Testis (tissue), 3 donors: ENCODE data around the gene CLDN34. TPM values are rescaled to one million over a fixed set of nuclear protein-coding genes. Genes with fewer than 3 reads are reported as not detected.

Source experiments
- DNase-seq: peaks from one replicate; pipeline ENCODE4 v3.0.0-alpha.2; 2019
- H3K27ac ChIP-seq, 2 donors: fragments of 200-600 bp; sonication (generic); one replicate each; pipeline ENCODE4 v1.5.1; 2019
- H3K27me3 ChIP-seq: fragments of 200-600 bp; sonication (generic); one replicate; pipeline ENCODE4 v1.5.1; 2019
- H3K36me3 ChIP-seq: fragments of 200-600 bp; sonication (generic); one replicate; pipeline ENCODE4 v1.5.1; 2017; ENCODE audit warnings: low read depth; ENCODE audit errors: missing control alignments
- H3K4me1 ChIP-seq: fragments of 200-600 bp; sonication (generic); one replicate; pipeline ENCODE4 v1.5.1; 2019
- H3K4me3 ChIP-seq, 2 donors: fragments of 200-600 bp; sonication (generic); one replicate each; pipeline ENCODE4 v1.5.1; 2017 to 2019
- H3K9me3 ChIP-seq: fragments of 200-600 bp; sonication (generic); one replicate; pipeline ENCODE4 v1.5.1; 2017
- CTCF ChIP-seq, 3 experiments: fragments of 450-650 bp in 2 of 3; fragments of 200-600 bp in 1 of 3; sonication (generic) in 1 of 3; IDR thresholded peaks; one replicate each; pipeline ENCODE4 v1.5.1; 2016 to 2019; ENCODE audit warnings: antibody characterized with exemption in 3 of 3, mild to moderate bottlenecking in 2 of 3, moderate library complexity in 1 of 3
- POLR2A ChIP-seq: fragments of 450-650 bp; IDR thresholded peaks from one replicate; pipeline ENCODE4 v1.6.1; 2017; ENCODE audit warnings: antibody characterized with exemption, mild to moderate bottlenecking, moderate library complexity
- WGBS, 2 donors: methylation state at CpG; one replicate each; pipeline ENCODE4 v1.1.5; 2018; 5-methylcytosine and 5-hydroxymethylcytosine counted together
- intact Hi-C: fragments of 100-400 bp; cut with DNase I; formaldehyde crosslinking; loops from one replicate; pipeline ENCODE4 v1.15.1; 2023; ENCODE audit warnings: low total_unique reads
- polyA plus RNA-seq: library from polyadenylated mRNA; stranded (reverse); fragments of 350-450 nt; fragmentation: Illumina TruSeq; extraction: RNeasy Lipid Tissue Mini Kit (QIAGEN cat#74804); gene quantifications from one replicate; pipeline ENCODE4 v1.2.3, GENCODE V29; 2014; ENCODE audit warnings: low read depth, low replicate concordance; ENCODE audit not compliant: insufficient read depth
- total RNA-seq, 2 donors: library from RNA; depleted of rRNA; stranded (reverse); fragments of >200 nt; gene quantifications; one replicate each; pipeline ENCODE4 v1.2.3, GENCODE V29; 2016

Gene CLDN34
- total and polyA plus RNA-seq, 3 donors from 2014 or later: 1.2 to 4.3 (median 3.0) TPM

GRCh38 chrX:10017872-10018271, 50.7 kb downstream of the CLDN34 start:
- TF ChIP-seq CTCF (IDR thresholded peaks at IDR 0.05): no peak
- TF ChIP-seq POLR2A: no peak
- intact Hi-C loops: no loop called here

More at GRCh38 chrX:10017872-10018271, 50.7 kb downstream of the CLDN34 start:
- 21 to 30% methylated on average over 8 of the region's 8 CpGs for WGBS, 2 donors
- H3K4me1 ChIP-seq: peaks cover 3% of the 10 kb centered on the region
- H3K4me3 ChIP-seq: no peak overlapping the region
- H3K9me3 ChIP-seq: no peaks in the 10 kb centered on the region
- DNase-seq: no peak
- peak overlapping the region in 1 of 2 donors; percentile 85 for H3K27ac ChIP-seq
- H3K27me3 ChIP-seq: no peaks in the 10 kb centered on the region
- no peaks in the 10 kb centered on the region for H3K36me3 ChIP-seq

Other genes with a start within 250 kb of the CLDN34 start
- 1 to 10 TPM; 1.7 to 2.7 TPM for gene GPR143, start 201.5 kb upstream of the CLDN34 start, total RNA-seq
- 2.5 TPM for gene GPR143, start 201.5 kb upstream of the CLDN34 start, polyA plus RNA-seq
- 10 to 100 TPM; 22.1 to 46.0 TPM for gene SHROOM2, start 180.9 kb upstream of the CLDN34 start, total RNA-seq
- gene SHROOM2, start 180.9 kb upstream of the CLDN34 start, polyA plus RNA-seq: 8.2 TPM
- gene CLCN4, start 189.6 kb downstream of the CLDN34 start, total RNA-seq: 10 to 100 TPM in 1 of 2 donors, 1 to 10 TPM in 1; 5.4 to 11.6 TPM
- gene CLCN4, start 189.6 kb downstream of the CLDN34 start, polyA plus RNA-seq: 5.1 TPM